NCI-H2227 treated with DMSO at 0.1 percent for 48 hours (cell line): ENCODE measurements around the gene KBTBD12.

Experiments
- DNase-seq: peaks from one replicate; lab custom pipeline; 2025; lab: John Stamatoyannopoulos, UW

Gene KBTBD12

DNA sequence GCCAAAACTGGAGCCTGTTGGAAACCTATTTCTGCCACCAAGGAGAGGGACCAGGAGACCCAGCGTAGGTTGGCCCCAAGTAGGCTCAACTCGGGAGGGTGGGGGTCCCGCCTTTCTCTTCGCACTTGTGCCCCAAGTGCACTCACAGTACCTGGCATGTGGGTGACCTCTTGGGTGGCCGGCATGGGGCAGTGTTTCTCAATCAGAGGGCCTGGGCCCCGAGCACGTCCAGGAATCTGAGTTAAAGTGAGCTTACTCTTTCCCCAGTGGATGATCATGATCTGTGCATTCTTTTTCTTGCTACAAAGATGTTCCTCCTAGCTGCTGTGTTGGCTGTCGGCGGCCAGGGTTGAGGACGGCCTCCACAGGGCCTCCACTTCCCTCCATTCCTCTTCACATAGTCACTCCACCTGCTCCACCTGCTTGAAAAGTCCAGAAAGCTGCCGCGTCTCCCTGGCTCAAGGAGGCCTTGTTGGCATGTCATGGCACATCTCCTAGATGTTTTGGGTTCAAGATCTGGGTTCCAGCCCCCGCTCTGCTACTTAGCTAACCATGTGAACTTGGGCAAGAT is 70.7 kb downstream of the KBTBD12 start:
- DNase-seq, result no peak

GRCh38 chr3:127986803-127987202 is 71.8 kb downstream of the KBTBD12 start:
- DNase-seq, result no peak

GRCh38 chr3:127987309-127987995 is 72.4 kb downstream of the KBTBD12 start:
- no peak for DNase-seq

DNA sequence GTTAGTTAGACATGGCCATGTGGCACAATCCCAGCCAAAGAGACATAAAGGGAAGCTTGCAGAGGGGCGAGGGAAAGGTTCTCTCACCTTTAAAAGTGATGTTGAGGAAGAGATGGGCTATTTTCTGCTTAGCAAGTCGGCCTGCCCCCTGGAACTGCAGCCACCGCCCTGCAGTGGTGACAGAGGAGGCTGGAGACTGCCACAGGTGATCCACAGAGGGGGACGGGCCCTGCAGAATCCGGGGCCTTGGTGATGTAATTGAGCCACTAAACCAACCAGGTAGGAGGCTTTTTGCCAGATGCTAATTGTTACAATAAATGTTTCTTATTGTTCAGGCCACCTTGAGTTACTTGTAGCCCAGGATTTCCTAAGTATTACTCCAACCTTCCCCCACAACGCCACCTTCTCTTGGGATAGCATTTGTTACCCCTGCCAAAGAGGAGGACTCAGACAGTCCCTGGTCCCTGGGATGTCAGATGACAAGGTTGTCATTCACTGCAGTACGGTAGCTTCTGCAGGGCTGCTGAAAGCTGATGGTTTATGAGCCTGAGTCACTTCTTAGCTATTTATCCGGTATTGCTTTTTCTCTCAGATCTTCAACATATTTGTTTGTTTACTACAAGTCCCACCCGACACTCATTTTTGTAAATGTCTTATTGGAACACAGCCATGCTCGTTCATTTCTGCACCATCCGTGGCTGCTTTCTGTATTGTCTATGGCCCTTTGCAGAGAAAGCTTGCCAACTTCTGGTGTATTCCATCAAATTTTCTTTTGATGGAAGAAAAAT is 73.9 kb downstream of the KBTBD12 start:
- no peak for DNase-seq

- DNase-seq, result no peak
These were observed 75.0 kb downstream of the KBTBD12 start for GRCh38 chr3:127990051-127990450.

DNA sequence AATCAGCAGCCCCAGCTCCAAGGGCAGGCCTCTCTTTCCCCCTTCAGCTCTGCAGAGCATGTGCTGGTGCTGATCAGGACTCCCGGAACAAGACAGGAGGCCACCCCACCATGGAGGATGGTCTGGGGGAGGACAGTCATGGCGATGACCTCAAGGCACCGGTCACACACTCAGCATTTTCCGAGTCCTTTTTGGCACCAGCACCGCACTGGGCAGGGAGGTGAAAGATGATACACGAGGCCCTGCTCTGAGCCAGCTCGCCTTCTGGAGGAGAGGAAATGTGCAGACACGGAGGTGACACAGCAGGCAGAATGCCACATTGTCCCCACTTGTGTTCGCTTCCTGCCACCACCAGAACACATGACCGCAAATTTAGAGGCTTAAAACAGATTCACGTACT is 75.4 kb downstream of the KBTBD12 start:
- no peak for DNase-seq

DNA sequence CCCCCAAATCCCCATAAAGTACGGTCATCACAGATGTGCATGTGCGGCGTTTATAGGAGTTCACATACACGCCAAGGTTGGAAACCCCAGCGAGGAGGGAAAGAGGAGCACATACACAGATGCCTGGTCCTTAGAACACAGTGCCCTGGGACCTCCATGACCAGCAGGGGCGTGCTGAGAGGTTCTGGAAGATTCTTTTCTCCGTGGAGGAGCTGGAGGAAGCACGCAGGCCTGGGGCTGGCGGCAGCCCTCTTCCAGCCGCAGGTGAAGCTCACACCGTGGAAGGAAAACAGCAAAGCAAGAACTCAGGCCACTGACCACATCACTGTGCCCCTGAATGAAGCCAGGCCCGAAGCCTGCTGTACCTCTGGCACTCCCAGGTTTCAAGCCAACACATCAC is 76.2 kb downstream of the KBTBD12 start:
- DNase-seq, result no peak

GRCh38 chr3:127991681-127992080 is 76.6 kb downstream of the KBTBD12 start:
- DNase-seq, result no peak

DNA sequence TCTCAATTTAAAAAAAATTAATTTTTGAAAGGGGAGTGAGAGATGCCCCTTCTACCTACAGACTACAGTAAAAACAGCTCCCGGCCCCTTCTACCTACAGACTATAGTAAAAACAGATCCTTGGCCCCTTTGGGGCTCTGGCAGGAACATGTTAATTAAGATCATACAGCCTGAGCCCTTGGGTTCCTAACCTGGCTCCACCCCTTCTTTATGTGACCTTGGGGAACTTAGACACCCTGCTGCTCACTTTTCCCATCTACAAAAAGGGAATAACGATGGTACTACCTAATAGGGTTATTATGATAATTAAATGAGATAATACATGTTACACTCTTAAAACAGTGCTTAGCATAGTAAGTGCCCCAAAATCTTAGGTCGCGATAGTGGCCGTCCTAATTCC is 77.1 kb downstream of the KBTBD12 start:
- DNase-seq, result no peak

DNA sequence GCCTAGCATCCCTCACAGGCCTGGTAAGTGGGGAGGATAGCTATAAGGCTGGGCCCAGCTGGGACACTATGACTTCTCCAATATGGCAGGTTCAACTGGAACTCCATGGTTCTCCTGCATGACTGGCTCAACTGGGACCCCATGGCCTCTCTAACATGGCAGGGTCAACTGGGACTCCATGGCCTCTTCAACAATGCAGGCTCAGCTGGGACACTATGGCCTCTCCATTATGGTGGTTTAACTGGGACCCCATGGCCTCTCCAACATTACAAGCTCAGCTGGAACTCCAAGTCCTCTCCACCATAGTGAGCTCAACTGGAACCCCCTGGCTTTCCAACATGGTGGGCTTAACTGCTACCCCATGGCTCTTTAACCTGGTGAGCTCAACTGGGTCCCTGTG is 79.0 kb downstream of the KBTBD12 start:
- DNase-seq, result no peak

DNA sequence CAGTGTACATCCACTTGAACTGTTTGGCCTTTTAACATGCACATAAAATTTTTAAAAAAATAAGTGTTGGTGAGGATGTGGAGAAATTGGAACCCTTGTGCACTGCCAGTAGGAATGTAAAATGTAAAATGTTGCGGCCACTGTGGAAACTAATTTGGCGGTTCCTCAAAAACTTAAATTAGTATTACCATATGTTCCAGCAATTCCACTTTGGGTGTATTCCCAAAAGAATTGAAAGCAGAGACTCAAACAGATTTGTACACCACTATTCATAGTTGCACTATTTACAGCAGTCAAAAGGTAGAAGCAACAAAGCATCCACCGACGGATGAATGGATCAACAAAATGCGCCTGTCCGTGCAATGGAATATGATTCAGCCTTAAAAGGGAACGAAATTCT is 82.0 kb downstream of the KBTBD12 start:
- DNase-seq, result no peak

DNA sequence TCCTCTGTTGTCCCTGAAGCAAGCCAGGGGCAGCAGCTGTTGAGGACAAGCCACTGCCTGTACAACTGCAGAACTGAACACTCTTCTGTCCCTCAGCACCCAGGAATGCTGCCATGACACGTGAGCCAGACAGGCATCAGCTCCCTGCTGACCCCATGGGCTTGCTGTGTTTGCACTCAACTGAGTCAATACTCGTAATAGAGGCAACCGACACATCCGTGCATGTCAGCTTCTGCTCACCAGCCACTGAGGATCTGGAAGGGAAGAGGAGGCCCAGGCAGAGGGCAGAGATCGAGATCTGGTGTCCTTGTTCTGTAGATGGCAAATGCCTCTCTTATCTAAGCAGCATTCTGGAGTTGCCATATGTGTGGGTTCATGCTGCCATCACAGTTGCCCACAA is 82.9 kb downstream of the KBTBD12 start:
- DNase-seq, result no peak

DNA sequence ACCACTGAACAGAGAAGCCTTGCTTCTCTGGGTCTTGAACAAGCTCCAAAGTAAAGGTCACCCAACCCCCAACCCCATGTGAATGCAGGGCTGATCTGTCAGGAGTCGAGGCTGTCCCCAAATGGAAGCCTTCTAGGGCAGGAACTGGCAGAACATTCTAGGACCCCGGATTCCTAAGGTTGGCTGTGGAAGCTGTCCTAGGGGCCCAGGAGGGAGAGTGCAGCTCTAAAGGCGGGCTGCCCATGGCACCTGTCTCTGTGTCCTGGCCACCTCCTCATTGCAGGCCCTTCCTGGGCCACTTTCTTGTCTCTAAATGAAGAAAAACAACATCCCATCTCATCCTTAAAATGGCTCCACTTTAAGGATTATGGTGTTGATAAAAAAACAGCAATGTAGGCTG is 83.6 kb downstream of the KBTBD12 start:
- no peak for DNase-seq

DNA sequence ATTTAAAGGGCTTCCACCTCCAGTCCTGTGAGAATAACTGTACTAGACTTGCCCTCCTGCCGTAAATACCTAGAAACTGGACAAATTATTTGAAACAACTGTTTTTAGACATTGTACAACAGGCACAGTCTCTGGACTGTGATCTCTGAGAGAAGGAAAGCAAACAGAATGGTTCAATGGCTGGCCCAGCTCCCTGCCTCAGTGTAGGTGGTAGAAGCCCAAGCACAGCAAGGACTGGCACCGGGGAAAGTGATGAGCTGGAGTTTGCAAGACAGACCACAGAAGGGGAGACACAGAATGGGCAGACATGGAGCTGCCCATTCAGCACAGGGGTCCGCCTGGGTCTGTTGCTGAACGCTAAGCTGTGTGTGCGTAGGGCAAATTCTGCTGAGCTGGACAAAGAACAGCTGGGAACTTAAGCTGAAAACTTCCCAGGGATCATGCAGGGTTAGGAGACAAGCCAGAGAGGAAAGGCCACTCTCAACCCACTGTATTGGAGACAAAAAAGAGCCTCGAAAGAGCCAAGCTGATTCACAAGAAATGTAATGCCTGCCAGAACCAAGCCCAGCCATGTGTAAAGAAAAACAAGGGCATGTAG is 84.6 kb downstream of the KBTBD12 start:
- no peak for DNase-seq

- no peak for DNase-seq
These were observed 86.5 kb downstream of the KBTBD12 start for GRCh38 chr3:128001576-128001975.

DNA sequence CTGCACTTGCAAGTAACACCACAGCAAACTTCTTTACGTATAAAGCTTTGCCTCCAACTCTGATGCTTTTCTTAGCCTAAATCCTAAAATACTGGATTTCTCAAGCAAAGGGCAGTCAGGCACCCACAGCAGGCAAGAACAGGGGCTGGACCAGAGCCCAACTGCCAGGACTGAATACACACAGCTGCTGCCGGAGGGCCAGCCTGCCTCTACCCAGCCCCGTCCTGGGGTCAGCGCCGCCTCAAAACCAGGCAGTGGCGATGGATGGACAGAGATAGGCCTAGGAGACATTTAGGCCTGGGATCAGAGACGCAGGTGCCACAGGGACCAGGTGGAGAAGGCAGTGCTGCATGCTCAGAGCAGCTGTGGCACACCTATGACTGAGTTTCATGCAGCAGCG is 89.6 kb downstream of the KBTBD12 start:
- DNase-seq, result no peak

DNA sequence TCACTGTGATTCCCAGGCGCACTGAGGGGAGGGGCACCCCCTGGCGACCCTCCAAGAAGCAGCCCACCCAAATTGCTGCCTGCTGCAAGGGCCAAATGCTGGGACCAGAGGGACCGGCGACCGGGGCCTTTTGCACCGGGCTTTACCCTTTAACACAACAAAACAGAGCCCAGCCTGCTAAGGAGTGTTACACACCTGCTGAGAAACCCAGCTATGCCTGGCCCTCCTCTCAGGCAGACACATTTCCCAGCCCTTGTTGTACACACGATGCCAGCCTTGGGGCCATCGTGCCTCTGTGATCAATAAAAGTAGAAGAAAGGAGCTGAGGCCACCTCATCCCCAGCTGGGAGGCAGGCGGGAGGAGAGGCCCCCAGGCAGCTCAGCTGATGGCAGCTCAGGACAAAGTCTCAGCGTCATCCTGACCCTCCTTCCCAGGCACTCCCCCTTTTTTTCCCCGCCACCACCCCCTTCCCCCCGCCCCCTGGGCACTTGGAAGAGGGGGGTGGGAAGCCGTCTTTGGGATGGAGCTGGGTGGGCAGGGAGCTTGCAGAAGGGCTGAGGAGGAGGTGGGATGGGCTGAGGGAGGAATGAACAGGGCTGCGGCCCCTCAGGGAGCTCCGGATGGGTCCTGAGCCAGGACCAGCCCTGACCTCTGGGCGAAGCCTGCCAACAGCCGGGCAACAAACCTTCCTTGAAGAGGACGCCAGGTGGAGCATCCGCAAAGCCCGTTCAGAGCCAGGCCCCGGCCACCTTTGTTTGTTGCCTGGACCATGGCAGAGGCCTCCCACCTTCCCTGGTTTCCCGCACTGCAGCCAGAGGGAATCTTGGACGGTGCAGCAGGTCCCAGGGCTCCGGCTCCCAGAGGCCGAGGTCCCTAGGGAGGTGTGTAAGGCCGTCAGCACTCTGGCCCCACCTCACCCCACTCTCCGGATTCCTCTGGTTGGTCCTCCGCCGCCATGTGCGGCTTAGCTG is 91.3 kb downstream of the KBTBD12 start:
- peak; percentile 19 for DNase-seq

GRCh38 chr3:128007033-128007424 is 92.0 kb downstream of the KBTBD12 start:
- DNase-seq, result no peak

DNA sequence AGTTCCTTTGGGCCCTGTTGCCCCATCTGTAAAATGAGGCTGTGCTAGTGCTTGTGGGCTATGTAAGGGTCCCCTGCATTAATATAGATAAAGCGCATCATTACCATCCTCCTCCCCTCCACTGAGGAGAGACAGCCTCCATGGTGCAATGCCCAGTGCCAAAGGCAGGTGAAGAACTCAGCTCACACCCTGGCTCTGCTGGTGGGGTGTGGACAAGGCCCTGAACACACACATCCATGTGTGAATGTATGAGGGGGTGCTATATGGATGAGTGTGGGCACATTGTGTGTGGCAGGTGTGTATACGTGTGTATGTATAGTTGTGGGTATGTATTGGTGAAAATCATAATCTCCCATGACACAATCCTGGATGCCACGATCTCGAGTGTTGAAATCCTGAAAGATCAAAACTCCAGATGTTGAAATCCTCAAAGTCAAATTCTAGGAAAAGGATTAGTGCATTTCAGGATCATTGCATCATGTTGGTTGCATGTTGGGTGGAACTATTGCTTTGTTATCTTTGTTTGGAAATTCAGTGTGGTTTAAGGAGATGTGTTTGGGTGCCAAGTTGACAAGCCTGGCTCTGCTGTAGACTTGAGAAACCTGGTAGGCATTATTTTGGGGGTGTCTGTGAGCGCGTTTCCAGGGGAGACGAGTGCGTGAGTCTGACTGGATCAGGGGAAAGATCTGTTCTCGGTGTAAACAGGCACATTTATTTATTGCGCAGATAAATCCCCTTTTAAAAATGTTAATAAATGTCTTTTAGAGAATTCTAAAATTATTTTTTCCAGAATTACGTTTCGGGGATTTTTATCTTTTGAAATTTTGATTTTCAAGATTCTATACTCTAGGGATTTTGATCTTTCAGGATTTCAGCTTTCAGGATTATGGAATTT is 95.2 kb downstream of the KBTBD12 start:
- DNase-seq, result no peak

- DNase-seq, result peak; percentile 58
These were observed 96.1 kb downstream of the KBTBD12 start for GRCh38 chr3:128011140-128011539.

DNA sequence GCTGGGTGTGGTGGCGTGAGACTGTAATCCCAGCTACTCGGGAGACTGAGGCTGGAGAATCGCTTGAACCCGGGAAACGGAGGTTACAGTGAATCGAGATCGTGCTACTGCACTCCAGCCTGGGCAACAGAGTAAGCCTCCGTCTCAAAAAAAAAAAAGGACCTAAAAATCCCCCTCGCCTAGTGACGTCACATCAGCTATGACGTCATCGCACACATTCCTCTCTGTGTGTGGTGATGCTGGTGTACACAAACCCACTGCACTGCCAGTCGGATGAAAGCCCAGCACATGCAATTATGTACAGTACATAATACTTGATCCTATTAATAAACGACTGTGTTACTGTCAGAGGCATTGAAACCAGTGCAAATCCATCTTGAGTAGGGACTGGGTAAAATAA is 97.0 kb downstream of the KBTBD12 start:
- DNase-seq, result no peak
